AG08395 (cell line): ENCODE data around the gene GPC6.

Experiments used
- DNase-seq: peaks from one replicate; pipeline ENCODE4 v3.0.0; 2012; ENCODE audit warnings: mixed read lengths, low spot score

Gene GPC6

DNA sequence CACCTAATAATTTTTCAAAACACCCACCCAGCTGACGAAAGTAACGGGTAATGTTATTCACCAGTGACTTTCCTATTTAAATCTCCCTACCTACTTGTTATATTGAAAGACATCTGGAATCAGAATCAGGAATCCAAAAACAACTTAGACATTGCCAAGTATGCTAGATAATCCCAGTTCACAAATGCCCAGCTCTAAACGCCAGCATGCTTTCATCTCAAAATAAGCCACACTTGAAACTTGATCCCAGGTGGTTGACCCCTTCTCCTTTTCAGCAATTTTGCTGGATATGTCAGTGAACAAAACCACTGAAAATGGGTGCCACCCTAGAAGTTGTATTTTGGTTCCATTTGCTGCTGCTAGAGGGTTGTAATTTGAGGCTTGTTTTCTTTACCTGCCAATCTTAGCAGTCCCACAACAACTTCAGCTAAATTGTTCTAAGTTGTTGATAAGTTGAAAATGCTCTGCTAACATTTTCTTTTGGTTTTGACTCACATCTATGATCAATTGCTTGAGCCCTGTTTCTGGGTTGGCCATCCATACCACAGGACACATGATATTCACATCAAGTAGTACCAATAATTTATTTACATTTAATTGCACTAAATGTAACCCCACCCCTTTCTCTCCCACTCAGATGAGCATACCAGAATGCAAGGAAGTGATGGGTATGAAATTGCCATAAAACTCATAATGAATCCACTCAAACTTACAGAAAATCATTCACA, 1186.4 kb downstream of the GPC6 start:
- DNase-seq = no peak

GRCh38 chr13:94413598-94413944, 1187.0 kb downstream of the GPC6 start:
- no peak for DNase-seq

GRCh38 chr13:94414141-94414540, 1187.5 kb downstream of the GPC6 start:
- no peak for DNase-seq

DNA sequence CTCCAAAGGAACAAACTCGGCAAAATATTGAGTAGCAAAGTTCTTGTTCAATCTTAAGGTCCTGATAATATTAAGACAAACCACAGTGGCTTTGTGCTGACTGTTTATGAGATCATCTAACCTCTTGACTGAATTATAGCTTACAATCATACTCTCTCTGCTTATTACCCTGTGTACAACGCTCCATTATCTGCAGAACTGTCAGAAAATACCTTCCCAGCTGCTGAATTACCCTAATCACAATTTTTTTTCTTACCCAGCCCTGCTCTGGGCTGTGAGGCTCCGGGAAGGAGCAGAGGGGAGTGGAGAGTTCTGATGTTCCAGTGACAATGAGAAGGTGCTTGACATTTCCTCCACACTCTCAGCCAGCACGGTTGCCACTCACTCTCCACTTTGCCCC, 1188.1 kb downstream of the GPC6 start:
- DNase-seq = no peak

- DNase-seq = no peak
These were observed 1189.1 kb downstream of the GPC6 start for GRCh38 chr13:94415500-94416237.

DNA sequence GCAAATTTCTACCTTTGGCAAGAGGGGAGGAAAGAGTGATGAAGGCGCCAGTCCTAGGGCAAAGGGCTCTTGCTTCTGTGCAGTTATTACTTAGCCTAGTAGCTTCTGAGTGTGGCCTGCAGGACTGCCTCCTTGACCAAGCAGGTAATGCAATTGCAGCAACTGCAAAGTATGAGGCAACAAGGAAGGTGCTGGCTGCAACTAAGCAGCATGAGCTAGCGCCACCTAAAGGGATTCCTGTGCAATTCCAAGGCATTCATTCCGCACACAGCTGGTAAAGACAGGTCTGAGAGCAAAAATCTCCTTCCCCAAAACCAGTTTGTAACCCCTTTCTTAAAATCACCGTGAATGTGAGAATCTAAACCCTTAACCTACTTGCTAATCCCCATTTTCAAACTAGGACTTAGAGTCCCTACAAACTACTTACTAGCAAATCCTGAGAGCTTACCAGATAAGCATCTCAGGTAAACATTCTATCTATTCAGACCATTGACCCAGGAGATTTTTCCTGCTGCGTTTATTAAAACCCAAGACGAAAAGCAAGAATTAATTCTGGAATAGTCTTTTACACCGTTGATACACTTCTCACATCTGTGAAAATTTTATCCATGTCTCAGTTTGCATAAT, 1190.0 kb downstream of the GPC6 start:
- no peak for DNase-seq

GRCh38 chr13:94417294-94417693, 1190.7 kb downstream of the GPC6 start:
- DNase-seq = no peak

DNA sequence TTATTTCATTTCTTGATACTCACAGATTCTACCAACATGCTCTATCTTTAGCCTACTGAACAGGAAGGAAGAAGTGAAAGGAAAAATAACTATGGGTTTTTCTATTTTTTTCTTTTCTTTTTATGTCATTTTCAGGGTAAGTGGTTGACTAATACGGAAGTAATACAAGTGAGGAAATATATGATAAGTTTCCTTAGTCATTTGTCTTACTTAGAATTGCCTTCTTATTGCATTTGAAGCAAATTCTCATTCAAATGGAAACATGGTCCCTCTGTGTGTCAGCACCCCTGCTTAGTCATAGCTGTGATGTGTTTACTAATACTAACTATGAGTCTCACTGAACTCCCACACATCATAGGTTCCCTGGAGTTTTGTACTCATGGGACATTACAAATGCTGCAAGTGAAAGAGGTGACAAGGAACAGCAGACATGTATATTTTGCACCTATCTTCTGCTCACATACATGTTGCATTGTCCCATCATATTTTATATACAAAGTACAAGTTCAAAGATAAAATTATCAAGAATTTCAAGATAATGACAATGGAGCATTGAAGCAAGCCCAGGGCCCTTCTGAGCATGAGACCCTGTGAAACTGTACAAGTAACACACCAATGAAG, 1192.8 kb downstream of the GPC6 start:
- peak; percentile 21 for DNase-seq

GRCh38 chr13:94419925-94420305, 1193.3 kb downstream of the GPC6 start:
- no peak for DNase-seq

- DNase-seq = no peak
These were observed 1200.8 kb downstream of the GPC6 start for GRCh38 chr13:94427313-94427953.

GRCh38 chr13:94431574-94431973, 1205.0 kb downstream of the GPC6 start:
- DNase-seq = peak; percentile 22

- no peak for DNase-seq
These were observed 1205.4 kb downstream of the GPC6 start for GRCh38 chr13:94431987-94432386.

DNA sequence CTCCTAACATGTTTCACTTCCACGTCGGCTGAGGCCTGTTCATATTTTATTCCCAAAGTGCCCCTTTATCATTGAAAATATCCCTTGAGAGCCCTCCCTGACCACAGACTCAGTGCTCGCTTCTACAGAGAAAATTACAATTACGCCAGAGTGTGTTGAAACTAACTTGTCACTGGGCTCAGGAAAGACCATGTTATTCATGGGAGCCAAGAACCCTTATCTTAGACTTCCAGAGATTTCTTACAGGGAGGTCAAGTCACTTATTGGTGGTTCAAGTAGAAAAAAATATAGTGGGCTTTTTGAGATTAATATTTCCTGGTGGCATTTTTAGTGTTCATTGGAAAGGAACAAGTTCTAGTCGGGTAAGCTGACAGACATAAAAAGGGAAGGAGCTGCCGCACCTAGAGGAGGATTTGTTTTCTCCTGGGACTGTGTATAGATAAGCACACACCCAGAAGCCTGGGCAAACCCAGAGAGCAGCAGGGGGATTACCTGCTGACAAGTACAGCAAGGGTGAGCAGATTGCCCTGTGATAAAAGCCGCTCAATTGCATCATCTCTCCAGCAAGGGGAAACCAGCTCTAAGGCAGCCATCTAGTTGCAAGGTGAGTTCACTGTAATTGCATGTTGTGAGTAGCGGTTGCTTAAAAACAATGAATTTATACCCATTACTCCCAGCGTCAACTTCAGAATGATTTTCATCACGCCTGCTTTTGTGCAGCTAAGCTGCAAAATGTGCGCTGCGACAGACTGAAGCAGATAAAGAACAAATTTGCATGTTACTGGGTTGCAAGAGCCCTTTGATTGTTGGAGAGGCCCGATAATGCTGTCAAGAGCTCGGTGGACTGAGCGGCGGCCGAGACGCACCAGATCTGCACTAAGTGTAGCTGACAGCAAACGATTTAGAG, 1206.7 kb downstream of the GPC6 start:
- no peak for DNase-seq

DNA sequence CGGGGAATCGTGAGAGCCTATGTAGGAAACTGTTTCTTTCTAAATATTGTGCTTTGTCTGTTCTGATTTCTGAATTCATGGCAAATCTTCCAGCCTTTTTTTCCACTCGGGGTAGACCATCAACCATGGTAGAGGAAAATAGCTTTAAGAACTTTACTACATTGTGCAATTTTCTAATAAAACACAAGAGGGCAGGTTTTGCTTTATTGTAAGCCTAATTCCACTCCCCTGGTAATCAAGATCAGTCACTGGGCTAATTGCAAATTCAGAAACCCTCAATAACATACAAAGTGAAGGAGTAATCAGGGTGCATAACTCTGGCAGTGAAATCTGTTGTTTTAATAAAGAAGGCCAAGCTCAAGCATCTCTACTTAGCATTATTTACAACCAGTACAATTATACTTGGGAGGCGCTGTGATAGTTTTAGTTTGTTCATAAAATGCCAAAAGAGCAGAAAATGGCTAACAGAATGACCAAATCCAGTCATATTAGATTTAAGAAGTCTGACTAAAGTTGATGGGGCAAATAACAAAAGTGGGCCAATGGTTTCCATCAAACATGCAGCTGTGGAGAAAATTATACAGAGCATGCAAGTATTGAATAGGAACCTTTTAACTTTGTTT, 1209.1 kb downstream of the GPC6 start:
- peak; percentile 58 for DNase-seq

- no peak for DNase-seq
These were observed 1218.2 kb downstream of the GPC6 start for GRCh38 chr13:94444826-94445225.

DNA sequence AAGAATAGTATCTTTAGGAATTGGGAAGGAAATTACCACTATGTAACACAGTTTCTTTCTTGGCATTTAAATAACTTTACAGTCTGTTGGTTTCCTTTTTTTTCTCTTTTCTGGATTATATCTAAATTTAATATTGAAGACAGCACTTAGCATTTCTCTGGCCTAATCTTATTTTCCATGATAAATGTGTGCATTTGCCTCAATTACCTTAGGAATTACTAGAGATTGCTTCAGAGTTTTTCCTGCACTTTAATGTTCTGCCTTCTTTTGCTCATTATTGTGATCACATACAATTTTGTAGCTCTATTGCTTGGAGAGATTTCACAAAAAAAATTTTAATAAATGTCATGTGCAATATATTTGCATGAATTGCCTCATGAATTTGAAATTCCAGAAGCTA, 1227.7 kb downstream of the GPC6 start:
- no peak for DNase-seq

- no peak for DNase-seq
These were observed 1228.3 kb downstream of the GPC6 start for GRCh38 chr13:94454906-94455305.

GRCh38 chr13:94455414-94455813, 1228.8 kb downstream of the GPC6 start:
- DNase-seq = no peak
